Measurements from ENCODE around the gene GFER. TPM values are rescaled to one million over a fixed set of nuclear protein-coding genes. Genes with fewer than 3 reads are reported as not detected.

GFER gene
- total RNA-seq, 1 donor from 2014 or later = 23.1 TPM

GRCh38 chr16:2004795-2005517 lies 21.0 kb downstream of the GFER start:
- H3K36me3 ChIP-seq = peaks cover 35% of the 10 kb centered on the region
- H3K27me3 ChIP-seq = no peaks in the 10 kb centered on the region
- no peaks in the 10 kb centered on the region for H3K9me3 ChIP-seq
- no peak overlapping the region for H3K4me3 ChIP-seq
- no peak overlapping the region for H3K27ac ChIP-seq
- peaks cover 52% of the 10 kb centered on the region for H3K4me1 ChIP-seq
- ATAC-seq (no peak), DNase-seq (no peak)
- intact Hi-C loops (cut with DNase I) = no loop called here
- no peak for TF ChIP-seq CTCF (IDR thresholded peaks at IDR 0.05)

GRCh38 chr16:2005646-2006045 lies 21.7 kb downstream of the GFER start:
- intact Hi-C loops (cut with DNase I) = no loop called here

GRCh38 chr16:2006317-2006716 lies 22.3 kb downstream of the GFER start:
- Histone ChIP-seq H3K4me1 (peaks cover 60% of the 10 kb centered on the region), H3K9me3 (no peaks in the 10 kb centered on the region), H3K27me3 (no peaks in the 10 kb centered on the region), H3K36me3 (peaks cover 22% of the 10 kb centered on the region), H3K27ac (no peak overlapping the region), H3K4me3 (no peak overlapping the region)
- ATAC-seq (no peak), DNase-seq (no peak)
- intact Hi-C loops (cut with DNase I) = no loop called here
- TF ChIP-seq CTCF (IDR thresholded peaks at IDR 0.05) = no peak

More at GRCh38 chr16:2005646-2006045, 21.7 kb downstream of the GFER start:
- no peak for ATAC-seq
- H3K4me1 ChIP-seq = peaks cover 59% of the 10 kb centered on the region
- H3K27me3 ChIP-seq = no peaks in the 10 kb centered on the region
- no peaks in the 10 kb centered on the region for H3K9me3 ChIP-seq
- H3K36me3 ChIP-seq = peaks cover 28% of the 10 kb centered on the region
- peak; percentile 26 for TF ChIP-seq CTCF (IDR thresholded peaks at IDR 0.05)
- no peak overlapping the region for H3K4me3 ChIP-seq
- no peak overlapping the region for H3K27ac ChIP-seq
- peak; percentile 74 for DNase-seq

GRCh38 chr16:2007081-2007836 lies 23.3 kb downstream of the GFER start:
- H3K9me3 ChIP-seq = no peaks in the 10 kb centered on the region
- DNase-seq (no peak), ATAC-seq (no peak)
- intact Hi-C loops (cut with DNase I) = no loop called here
- TF ChIP-seq CTCF (IDR thresholded peaks at IDR 0.05) = no peak
- peaks cover 12% of the 10 kb centered on the region for H3K36me3 ChIP-seq
- no peaks in the 10 kb centered on the region for H3K27me3 ChIP-seq
- peak overlapping the region; percentile 84 for H3K4me3 ChIP-seq
- peaks cover 60% of the 10 kb centered on the region for H3K4me1 ChIP-seq
- peak overlapping the region; percentile 95 for H3K27ac ChIP-seq

- intact Hi-C loops (cut with DNase I) = no loop called here
- peaks cover 60% of the 10 kb centered on the region for H3K4me1 ChIP-seq
- peak overlapping the region; percentile 95 for H3K27ac ChIP-seq
- DNase-seq = no peak
- H3K36me3 ChIP-seq = peaks cover 4% of the 10 kb centered on the region
- H3K9me3 ChIP-seq = no peaks in the 10 kb centered on the region
- no peak for TF ChIP-seq CTCF (IDR thresholded peaks at IDR 0.05)
- ATAC-seq = no peak
- no peaks in the 10 kb centered on the region for H3K27me3 ChIP-seq
- peak overlapping the region; percentile 84 for H3K4me3 ChIP-seq
These were observed 24.1 kb downstream of the GFER start for GRCh38 chr16:2008009-2008526.
